GM13976 (cell line): ENCODE measurements around the gene IFIT2.

Experiments
- DNase-seq: peaks from one replicate; pipeline ENCODE4 v3.0.0; 2012; ENCODE audit warnings: low spot score
- CTCF ChIP-seq: IDR thresholded peaks from 2 replicates; pipeline ENCODE4 v1.5.1; 2012; ENCODE audit warnings: borderline replicate concordance, mild to moderate bottlenecking; ENCODE audit not compliant: insufficient read depth; ENCODE audit errors: extremely low read depth, missing control alignments, control extremely low read depth
- in situ Hi-C: fragments of 300-500 bp; cut with MboI; formaldehyde crosslinking; loops from one replicate; pipeline ENCODE4 v1.12.0; 2022; ENCODE audit warnings: low sequenced_read_pairs, mixed read lengths, inconsistent platforms; ENCODE audit not compliant: unreplicated experiment

Gene IFIT2

DNA sequence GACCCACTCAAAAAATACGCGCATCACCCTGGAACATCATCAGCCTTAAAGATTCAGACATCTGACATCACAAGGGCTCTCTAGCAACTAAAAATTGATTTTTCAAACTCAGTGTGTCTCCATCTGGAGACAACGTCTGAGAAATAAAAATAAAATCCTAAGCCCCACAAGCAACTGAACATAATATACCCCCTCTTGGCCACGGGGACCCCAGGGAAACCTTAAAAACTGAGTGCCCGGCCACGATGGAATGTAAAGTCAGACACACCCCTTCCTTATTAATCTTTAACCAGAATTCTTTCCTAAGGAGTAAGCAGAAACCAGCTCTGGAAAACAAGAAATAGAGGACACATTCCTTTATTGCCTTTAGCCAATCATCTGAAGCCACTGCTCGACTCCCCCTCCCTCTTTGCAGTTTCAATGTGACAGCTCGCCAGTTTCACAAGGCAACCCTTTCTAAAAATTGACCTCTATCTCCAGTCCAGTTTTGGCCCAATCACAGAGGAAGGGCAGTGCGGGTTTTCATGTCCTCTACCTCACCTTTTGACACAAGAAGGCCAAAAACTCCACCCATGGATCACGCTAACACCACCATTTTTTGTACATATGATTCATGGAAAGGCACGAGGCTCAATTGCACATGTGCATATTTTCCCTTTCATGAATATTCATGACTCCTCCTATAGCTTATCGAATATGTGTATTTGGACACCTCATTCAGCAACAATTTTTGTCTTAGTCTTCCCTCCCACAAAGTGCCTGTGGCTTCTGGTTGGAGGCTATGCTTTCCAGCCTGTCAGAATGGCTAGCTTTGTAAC is 50.1 kb downstream of the IFIT2 start:
- no peak for TF ChIP-seq CTCF
- in situ Hi-C loops, result no loop called here
- DNase-seq, result no peak

- in situ Hi-C loops, result no loop called here
- TF ChIP-seq CTCF, result no peak
- DNase-seq, result no peak
Observed at GRCh38 chr10:89352802-89353201, 51.0 kb downstream of the IFIT2 start.

- DNase-seq, result no peak
- TF ChIP-seq CTCF, result no peak
Observed at GRCh38 chr10:89355394-89355931, 53.6 kb downstream of the IFIT2 start.

DNA sequence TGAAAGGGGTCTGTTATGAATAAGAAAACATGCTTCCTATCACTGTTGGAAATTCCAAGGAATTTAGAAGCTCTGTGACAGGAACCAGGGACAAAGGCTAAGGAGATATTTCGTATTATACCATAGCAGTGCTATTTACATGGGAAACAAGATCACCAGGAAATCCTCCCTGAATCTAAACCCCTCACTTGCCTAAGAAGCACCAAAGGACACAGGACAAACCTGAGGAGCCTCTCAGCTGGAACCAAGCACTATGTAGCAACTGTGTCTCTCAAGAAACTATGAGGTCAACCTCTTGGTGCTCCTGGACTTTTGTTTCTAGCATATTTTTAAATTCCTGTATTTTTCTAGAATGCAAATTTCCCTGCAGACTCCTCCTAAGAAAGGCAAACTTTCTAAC is 55.2 kb downstream of the IFIT2 start:
- in situ Hi-C loops, result no loop called here
- no peak for DNase-seq

More at GRCh38 chr10:89355394-89355931, 53.6 kb downstream of the IFIT2 start:
- in situ Hi-C loops, result no loop called here

GRCh38 chr10:89357975-89358374 is 56.1 kb downstream of the IFIT2 start:
- DNase-seq, result no peak
- in situ Hi-C loops, result no loop called here
- TF ChIP-seq CTCF, result no peak

More for the DNA sequence above, 55.2 kb downstream of the IFIT2 start:
- no peak for TF ChIP-seq CTCF
